Astrocyte of the cerebellum (primary cell): ENCODE measurements around the gene CPNE5.

Experiments
- DNase-seq: peaks from one replicate; pipeline ENCODE4 v3.0.0-alpha.2; 2011; ENCODE audit warnings: low read depth
- H3K4me3 ChIP-seq: 2 replicates; pipeline ENCODE4 v1.5.1; 2011; ENCODE audit warnings: mild to moderate bottlenecking, low read depth, low read length, moderate library complexity
- in situ Hi-C: cut with HindIII; loops from 2 replicates; pipeline ENCODE4 v1.10.0; 2017; ENCODE audit warnings: low sequenced_read_pairs
- TF ChIP-seq, protein P1 (sequence below): IDR thresholded peaks from 2 replicates; pipeline ENCODE4 v1.5.1; 2012; ENCODE audit warnings: low read length, low read depth, moderate library complexity, mild to moderate bottlenecking; ENCODE audit errors: missing control alignments

The CPNE5 gene

GRCh38 chr6:36717871-36718540 is 121.2 kb downstream of the CPNE5 start:
- DNase-seq = no peak
- TF ChIP-seq, protein P1, sequence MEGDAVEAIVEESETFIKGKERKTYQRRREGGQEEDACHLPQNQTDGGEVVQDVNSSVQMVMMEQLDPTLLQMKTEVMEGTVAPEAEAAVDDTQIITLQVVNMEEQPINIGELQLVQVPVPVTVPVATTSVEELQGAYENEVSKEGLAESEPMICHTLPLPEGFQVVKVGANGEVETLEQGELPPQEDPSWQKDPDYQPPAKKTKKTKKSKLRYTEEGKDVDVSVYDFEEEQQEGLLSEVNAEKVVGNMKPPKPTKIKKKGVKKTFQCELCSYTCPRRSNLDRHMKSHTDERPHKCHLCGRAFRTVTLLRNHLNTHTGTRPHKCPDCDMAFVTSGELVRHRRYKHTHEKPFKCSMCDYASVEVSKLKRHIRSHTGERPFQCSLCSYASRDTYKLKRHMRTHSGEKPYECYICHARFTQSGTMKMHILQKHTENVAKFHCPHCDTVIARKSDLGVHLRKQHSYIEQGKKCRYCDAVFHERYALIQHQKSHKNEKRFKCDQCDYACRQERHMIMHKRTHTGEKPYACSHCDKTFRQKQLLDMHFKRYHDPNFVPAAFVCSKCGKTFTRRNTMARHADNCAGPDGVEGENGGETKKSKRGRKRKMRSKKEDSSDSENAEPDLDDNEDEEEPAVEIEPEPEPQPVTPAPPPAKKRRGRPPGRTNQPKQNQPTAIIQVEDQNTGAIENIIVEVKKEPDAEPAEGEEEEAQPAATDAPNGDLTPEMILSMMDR = no peak
- no peak overlapping the region for H3K4me3 ChIP-seq
- in situ Hi-C loops = no loop called here

DNA sequence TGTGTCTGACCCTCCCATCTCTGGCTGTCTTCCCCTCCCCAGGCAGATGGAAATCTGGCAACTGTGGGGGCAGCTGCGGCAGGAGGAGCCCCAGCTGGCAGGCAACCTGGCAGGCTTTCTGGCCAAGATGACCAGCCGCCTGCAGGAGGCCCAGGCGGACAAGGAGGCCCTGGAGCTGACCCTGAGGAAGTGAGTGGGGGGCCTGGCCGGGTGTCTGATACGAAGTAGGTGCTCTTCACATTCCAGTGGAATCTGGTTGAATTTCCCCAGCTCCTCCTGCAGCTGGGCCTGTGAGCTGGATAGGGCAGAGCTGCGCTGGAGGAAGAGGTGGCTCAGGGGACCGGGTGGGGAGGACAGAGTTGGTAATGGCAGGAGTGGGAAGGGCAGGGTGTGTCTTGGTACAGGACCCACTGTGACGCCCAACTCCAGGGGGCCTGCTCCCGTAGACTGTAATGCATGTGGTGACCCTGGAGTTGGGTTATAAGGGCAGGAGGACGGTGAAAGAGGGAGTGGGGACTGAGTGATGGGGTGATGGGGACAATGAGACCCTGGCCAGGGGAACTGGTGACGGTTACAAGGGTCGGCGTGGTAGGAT is 121.9 kb downstream of the CPNE5 start:
- no peak overlapping the region for H3K4me3 ChIP-seq
- in situ Hi-C loops = no loop called here

GRCh38 chr6:36716476-36717093 is 122.7 kb downstream of the CPNE5 start:
- DNase-seq = no peak
- H3K4me3 ChIP-seq = no peak overlapping the region
- TF ChIP-seq, protein P1 = no peak
- in situ Hi-C loops = no loop called here

More for the DNA sequence above, 121.9 kb downstream of the CPNE5 start:
- TF ChIP-seq, protein P1 = no peak
- DNase-seq = no peak

DNA sequence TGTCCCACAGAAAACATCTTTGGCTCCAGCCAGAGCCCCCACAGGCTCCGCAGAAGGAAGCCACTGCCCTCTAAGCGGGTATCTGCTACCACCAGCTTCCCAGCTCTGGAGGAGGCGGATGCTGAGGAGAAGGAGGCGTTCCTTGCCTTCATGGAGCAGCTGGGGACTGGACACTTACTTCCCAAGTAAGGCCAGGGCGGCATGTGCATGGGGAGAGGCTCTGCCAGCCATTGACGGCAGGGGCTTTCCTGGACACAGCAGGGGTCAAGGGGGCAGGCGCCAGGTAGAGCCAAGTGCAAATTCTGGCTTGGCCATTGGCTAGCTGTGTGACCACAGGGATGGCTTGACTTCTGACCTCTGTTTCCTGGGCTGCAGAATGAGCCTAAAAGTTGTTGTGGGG is 123.8 kb downstream of the CPNE5 start:
- in situ Hi-C loops = no loop called here
- DNase-seq = no peak
- H3K4me3 ChIP-seq = no peak overlapping the region
- TF ChIP-seq, protein P1 = no peak

DNA sequence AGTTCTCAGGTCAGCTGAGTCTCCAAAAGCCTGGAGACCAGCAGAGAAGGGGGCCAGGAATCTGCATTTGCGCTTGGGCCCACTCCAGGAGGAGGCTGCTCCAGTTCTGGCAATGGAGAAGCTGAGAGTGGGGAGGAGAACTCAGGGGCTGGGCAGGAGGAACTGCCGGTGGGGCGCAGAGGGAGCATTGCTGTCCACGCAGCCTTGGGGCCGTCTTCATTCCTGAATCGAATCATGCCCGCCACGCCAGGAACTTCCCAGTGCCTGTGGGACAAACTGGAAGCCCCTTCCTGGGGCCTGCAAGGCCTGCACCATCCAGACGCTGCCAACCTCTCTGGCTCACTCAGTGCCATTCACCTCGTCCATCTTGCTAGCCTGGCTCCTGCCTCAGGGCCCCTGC is 124.7 kb downstream of the CPNE5 start:
- no peak for DNase-seq
- H3K4me3 ChIP-seq = no peak overlapping the region
- in situ Hi-C loops = loop anchor here (5.0 kb wide), 1 partner anchor 92 kb away; no protein-coding TSS in a partner anchor
- TF ChIP-seq, protein P1 = no peak

DNA sequence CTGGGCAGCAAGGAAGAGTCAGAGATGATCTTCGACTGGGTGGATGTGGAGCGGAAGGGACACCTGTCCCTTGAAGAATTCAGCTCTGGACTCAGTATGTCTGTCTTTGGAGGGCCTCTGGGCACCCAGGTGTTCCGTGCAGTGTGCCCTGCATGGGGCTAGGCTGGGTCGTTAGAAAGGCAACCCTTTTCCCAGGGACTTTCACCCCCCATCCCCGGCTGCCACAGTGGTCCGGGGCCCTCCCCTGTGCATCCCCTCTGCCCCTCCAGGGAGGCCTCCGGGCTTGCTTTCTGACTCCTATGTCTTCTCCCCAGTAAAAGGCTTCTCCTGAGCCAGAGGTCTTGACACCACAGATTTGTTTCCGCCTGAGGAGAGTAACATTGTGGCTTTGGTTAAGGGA is 125.4 kb downstream of the CPNE5 start:
- in situ Hi-C loops = loop anchor here (5.0 kb wide), 1 partner anchor 92 kb away; no protein-coding TSS in a partner anchor
- TF ChIP-seq, protein P1 = no peak
- DNase-seq = no peak
- H3K4me3 ChIP-seq = no peak overlapping the region
